GM10266 (cell line): ENCODE results near the gene LCLAT1.

ENCODE experiments used
- DNase-seq: peaks from one replicate; pipeline ENCODE4 v3.0.0; 2012; ENCODE audit errors: extremely low spot score
- CTCF ChIP-seq: IDR thresholded peaks from 2 replicates; pipeline ENCODE4 v1.5.1; 2012; ENCODE audit warnings: mild to moderate bottlenecking, low read depth; ENCODE audit not compliant: control insufficient read depth, insufficient read depth; ENCODE audit errors: missing control alignments

Gene LCLAT1

GRCh38 chr2:30444273-30444672 lies 2.8 kb upstream of the LCLAT1 start:
- no peak for TF ChIP-seq CTCF
- DNase-seq, result no peak

- no peak for DNase-seq
- TF ChIP-seq CTCF, result no peak
Observed at GRCh38 chr2:30445266-30445821, 1.7 kb upstream of the LCLAT1 start.

GRCh38 chr2:30446602-30447148 lies 371 bp upstream of the LCLAT1 start:
- no peak for DNase-seq
- TF ChIP-seq CTCF, result no peak

- DNase-seq, result no peak
- no peak for TF ChIP-seq CTCF
Observed at GRCh38 chr2:30448308-30448707, 1.3 kb downstream of the LCLAT1 start.

GRCh38 chr2:30448866-30449265 lies 1.8 kb downstream of the LCLAT1 start:
- TF ChIP-seq CTCF, result no peak
- DNase-seq, result no peak

GRCh38 chr2:30450025-30450424 lies 3.0 kb downstream of the LCLAT1 start:
- no peak for DNase-seq
- TF ChIP-seq CTCF, result no peak

GRCh38 chr2:30453498-30453897 lies 6.5 kb downstream of the LCLAT1 start:
- no peak for DNase-seq
- TF ChIP-seq CTCF, result no peak
